LNCaP clone FGC (cell line): ENCODE measurements around the gene MYADM.

Experiments
- DNase-seq: peaks from one replicate; pipeline ENCODE4 v3.0.0-alpha.2; 2011; ENCODE audit warnings: low read depth
- H3K4me3 ChIP-seq: 2 replicates; pipeline ENCODE4 v1.5.1; 2011; ENCODE audit warnings: mild to moderate bottlenecking, low read depth, low read length, control low read depth
- CTCF ChIP-seq: IDR thresholded peaks from 2 replicates; pipeline ENCODE4 v1.5.1; 2012; ENCODE audit warnings: mild to moderate bottlenecking; ENCODE audit not compliant: control insufficient read depth, insufficient read depth; ENCODE audit errors: extremely low read depth

MYADM gene

GRCh38 chr19:53903055-53903680, 35.5 kb downstream of the MYADM start:
- no peak overlapping the region for H3K4me3 ChIP-seq
- TF ChIP-seq CTCF = no peak
- peak; percentile 59 for DNase-seq

- DNase-seq = no peak
- TF ChIP-seq CTCF = no peak
- no peak overlapping the region for H3K4me3 ChIP-seq
Measured at GRCh38 chr19:53904909-53905308, 37.2 kb downstream of the MYADM start.

DNA sequence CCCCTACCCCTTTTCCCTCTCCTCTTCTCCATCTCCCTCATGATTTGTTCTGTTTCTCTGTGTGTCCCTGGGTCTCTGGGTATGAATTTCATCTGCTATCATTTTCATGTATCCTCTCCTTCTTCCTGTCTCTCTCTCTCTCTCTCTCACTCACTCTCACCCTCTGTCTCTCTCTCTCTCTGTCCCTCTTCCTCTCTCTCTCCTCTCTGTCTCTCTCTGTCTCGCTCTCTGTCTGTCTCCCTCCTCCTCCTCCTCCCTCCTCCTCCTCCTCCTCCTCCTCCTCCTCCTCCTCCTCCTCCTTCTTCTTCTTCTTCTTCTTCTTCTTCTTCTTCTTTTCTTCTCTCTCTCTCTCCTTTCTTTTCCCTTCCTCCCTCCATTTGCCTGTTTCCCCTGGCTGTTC, 38.1 kb downstream of the MYADM start:
- no peak for DNase-seq
- no peak overlapping the region for H3K4me3 ChIP-seq
- no peak for TF ChIP-seq CTCF

DNA sequence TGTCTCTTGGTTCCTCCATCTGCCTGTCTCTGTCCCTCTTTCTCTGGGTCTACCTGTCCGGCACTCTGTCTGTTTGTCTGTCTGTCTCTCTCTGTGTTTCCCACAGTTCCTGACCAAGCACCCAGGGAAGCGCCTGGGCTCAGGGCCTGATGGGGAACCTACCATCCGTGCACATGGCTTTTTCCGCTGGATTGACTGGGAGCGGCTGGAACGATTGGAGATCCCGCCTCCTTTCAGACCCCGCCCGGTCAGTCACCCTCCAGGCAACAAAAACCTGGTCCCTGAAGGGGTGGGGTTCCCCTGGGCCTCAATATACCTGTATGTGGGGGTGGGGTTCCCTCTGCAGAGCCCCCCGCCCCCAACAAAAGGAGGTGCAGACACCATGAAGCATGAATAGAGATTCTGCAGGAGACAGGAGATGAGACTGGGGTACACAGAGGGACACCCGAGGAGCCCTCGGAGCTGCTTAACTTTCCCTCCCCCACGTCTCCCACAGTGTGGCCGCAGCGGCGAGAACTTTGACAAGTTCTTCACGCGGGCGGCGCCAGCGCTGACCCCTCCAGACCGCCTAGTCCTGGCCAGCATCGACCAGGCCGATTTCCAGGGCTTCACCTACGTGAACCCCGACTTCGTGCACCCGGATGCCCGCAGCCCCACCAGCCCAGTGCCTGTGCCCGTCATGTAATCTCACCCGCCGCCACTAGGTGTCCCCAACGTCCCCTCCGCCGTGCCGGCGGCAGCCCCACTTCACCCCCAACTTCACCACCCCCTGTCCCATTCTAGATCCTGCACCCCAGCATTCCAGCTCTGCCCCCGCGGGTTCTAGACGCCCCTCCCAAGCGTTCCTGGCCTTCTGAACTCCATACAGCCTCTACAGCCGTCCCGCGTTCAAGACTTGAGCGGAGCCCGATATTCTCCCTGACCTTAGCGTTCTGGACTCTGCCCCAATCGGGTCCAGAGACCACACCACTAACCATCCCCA, 38.8 kb downstream of the MYADM start:
- DNase-seq = no peak
- TF ChIP-seq CTCF = peak; percentile 82
- no peak overlapping the region for H3K4me3 ChIP-seq

- no peak for DNase-seq
- no peak overlapping the region for H3K4me3 ChIP-seq
- TF ChIP-seq CTCF = no peak
Measured at GRCh38 chr19:53907193-53907581, 39.5 kb downstream of the MYADM start.

DNA sequence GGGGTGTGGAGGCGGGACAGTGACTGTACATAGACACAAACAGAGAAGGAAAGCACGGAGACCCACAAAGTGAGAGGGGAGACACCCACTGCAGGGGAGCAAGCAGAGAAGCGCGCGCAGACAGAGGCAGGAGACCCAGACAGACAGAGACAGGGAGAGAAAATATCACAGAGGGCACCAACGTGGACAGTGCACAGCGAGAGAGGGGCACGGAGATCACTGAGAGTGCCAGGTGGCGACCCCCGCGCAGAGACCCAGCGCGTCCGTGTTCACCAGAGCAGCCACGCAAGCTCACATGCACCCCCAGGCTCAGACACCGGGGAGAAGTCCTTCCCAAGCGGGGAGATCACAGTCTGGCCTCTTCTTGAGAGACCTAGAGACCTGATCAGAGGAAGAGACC, 40.0 kb downstream of the MYADM start:
- H3K4me3 ChIP-seq = no peak overlapping the region
- no peak for TF ChIP-seq CTCF
- no peak for DNase-seq
